HepG2 (cell line): ENCODE measurements around the gene SYNC. TPM values are rescaled to one million over a fixed set of nuclear protein-coding genes. Genes with fewer than 3 reads are reported as not detected.

Experiments
- FOSL2 ChIP-seq: sonication (generic); formaldehyde crosslinking; IDR thresholded peaks from 2 replicates; pipeline ENCODE4 v1.4.0; 2020; ENCODE audit warnings: missing genetic modification reagents
- KDM2A ChIP-seq: sonication (generic); formaldehyde crosslinking; IDR thresholded peaks from 2 replicates; pipeline ENCODE4 v1.4.0; 2020; ENCODE audit warnings: low read depth, missing genetic modification reagents, borderline replicate concordance
- NBN ChIP-seq: fragments of 450-650 bp; conservative IDR thresholded peaks from 2 replicates; pipeline ENCODE4 v1.6.1; 2017
- PRMT3 ChIP-seq: sonication (generic); formaldehyde crosslinking; IDR thresholded peaks from 2 replicates; pipeline ENCODE4 v1.8.1; 2022; ENCODE audit warnings: low read depth, mild to moderate bottlenecking, moderate library complexity, missing genetic modification reagents, borderline replicate concordance
- RFX5 ChIP-seq: IDR thresholded peaks from 2 replicates; pipeline ENCODE4 v1.6.1; 2011; ENCODE audit warnings: low read depth, low read length, improper control_type of control experiment
- SMAD9 ChIP-seq: sonication (generic); formaldehyde crosslinking; IDR thresholded peaks from 2 replicates; pipeline ENCODE4 v1.5.1; 2020; ENCODE audit warnings: mild to moderate bottlenecking, missing genetic modification reagents
- SRF ChIP-seq: IDR thresholded peaks from 2 replicates; pipeline ENCODE4 v1.6.1; 2011; ENCODE audit warnings: mild to moderate bottlenecking, low read depth, low read length, moderate library complexity
- ZBTB38 ChIP-seq: sonication (generic); formaldehyde crosslinking; IDR thresholded peaks from 2 replicates; pipeline ENCODE4 v1.5.1; 2020; ENCODE audit warnings: mild to moderate bottlenecking, missing genetic modification reagents
- ZNF407 ChIP-seq: sonication (generic); formaldehyde crosslinking; IDR thresholded peaks from one replicate; pipeline ENCODE4 v1.5.1; 2020; ENCODE audit warnings: mild to moderate bottlenecking, missing genetic modification reagents; ENCODE audit errors: not compliant biosample characterization
- ZNF761 ChIP-seq: sonication (generic); formaldehyde crosslinking; conservative IDR thresholded peaks from 2 replicates; pipeline ENCODE4 v1.4.0; 2020; ENCODE audit warnings: mild to moderate bottlenecking, missing genetic modification reagents
- ZNF766 ChIP-seq: sonication (generic); formaldehyde crosslinking; IDR thresholded peaks from 2 replicates; pipeline ENCODE4 v1.5.0; 2020; ENCODE audit warnings: missing genetic modification reagents, borderline replicate concordance
- polyA plus RNA-seq, 8 experiments: library from polyadenylated mRNA; depleted of rRNA in 3 of 8; stranded (reverse) in 7 of 8; unstranded in 1 of 8; fragments of >200 nt; fragmentation: Illumina TruSeq in 4 of 8; extraction: Trizol in 4 of 8; gene quantifications; 2 replicates each; pipeline versions ENCODE4 v1.2.1 to v1.2.3, GENCODE V29; 2011 to 2016; ENCODE audit warnings: low read depth in 4 of 8, missing spikeins in 1 of 8, mixed read lengths in 1 of 8; ENCODE audit not compliant: insufficient read depth in 1 of 8
- total RNA-seq, 5 experiments: library from RNA; depleted of rRNA; stranded (reverse); fragments of >200 nt; fragmentation: Illumina TruSeq; extraction: Trizol; gene quantifications; 2 replicates each; pipeline ENCODE4 v1.2.3, GENCODE V29; 2016; ENCODE audit warnings: low read depth in 1 of 5
- TF ChIP-seq, protein P1 (sequence below): sonication (generic); formaldehyde crosslinking; IDR thresholded peaks from 2 replicates; pipeline ENCODE4 v1.4.0; 2020; ENCODE audit warnings: missing genetic modification reagents, borderline replicate concordance
- TF ChIP-seq, protein P2 (sequence below): sonication (generic); formaldehyde crosslinking; IDR thresholded peaks from 2 replicates; pipeline ENCODE4 v1.5.1; 2020; ENCODE audit warnings: mild to moderate bottlenecking, missing genetic modification reagents, moderate library complexity

SYNC gene
- total and polyA plus RNA-seq, 2 of the 13 experiments (the other 11 are each of a cell fraction or from before 2014, with no cell fraction given): 2.4 to 5.4 TPM

DNA sequence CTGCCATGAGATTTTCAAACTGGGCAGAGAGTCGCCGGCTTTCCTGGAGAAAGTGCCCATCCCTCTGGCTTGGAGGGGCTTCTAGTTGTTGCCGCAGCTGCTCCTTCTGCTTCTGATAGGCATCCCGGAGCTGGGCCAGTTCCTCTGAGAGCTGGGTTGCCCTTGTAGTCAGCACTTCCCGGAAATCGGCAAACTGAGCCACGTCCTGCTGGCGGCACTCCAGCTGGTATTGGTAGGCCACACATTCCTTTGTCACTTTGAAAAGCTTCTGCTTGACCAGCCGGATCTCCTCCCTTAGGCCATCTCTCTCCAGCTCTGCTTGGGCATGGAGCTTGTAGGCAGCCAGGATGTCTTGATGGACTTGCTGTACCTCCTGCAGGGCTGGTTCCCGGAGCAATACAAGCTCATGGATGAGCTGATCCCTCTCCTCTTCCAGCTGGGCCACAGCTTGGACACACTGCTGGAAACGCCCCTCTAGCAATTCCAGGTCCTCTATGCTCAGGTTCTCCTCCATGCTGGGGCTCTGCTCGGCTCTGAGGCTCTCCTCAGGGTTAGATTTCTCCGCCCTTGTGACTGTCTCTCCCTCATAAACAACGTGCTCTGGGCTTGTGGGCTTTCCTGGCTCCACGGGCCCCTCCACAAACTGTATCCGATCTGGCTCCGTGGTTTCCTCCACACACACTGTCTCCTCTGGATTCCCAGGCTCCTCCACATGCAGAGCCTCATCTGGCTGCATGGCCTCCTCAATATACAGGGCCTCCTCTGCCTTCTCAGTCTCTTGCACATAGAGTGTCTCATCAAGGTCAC, 7.3 kb downstream of the SYNC start (continued):
- TF ChIP-seq ZNF407 (CRISPR knock-in tag) (no peak), ZNF761 (CRISPR knock-in tag) (peak; percentile 75; the same call in 1 of the 2 replicates), ZBTB38 (CRISPR knock-in tag) (no peak; the same call in 1 of the 2 replicates), KDM2A (0 out of 2 replicates have a peak, but pooled peaks have one; percentile 46), FOSL2 (CRISPR knock-in tag) (peak; percentile 26; the same call in 1 of the 2 replicates), SMAD9 (CRISPR knock-in tag) (no peak), NBN (no peak), PRMT3 (CRISPR knock-in tag) (no peak), RFX5 (no peak), SRF (no peak), ZNF766 (no peak)
- TF ChIP-seq, protein P1, sequence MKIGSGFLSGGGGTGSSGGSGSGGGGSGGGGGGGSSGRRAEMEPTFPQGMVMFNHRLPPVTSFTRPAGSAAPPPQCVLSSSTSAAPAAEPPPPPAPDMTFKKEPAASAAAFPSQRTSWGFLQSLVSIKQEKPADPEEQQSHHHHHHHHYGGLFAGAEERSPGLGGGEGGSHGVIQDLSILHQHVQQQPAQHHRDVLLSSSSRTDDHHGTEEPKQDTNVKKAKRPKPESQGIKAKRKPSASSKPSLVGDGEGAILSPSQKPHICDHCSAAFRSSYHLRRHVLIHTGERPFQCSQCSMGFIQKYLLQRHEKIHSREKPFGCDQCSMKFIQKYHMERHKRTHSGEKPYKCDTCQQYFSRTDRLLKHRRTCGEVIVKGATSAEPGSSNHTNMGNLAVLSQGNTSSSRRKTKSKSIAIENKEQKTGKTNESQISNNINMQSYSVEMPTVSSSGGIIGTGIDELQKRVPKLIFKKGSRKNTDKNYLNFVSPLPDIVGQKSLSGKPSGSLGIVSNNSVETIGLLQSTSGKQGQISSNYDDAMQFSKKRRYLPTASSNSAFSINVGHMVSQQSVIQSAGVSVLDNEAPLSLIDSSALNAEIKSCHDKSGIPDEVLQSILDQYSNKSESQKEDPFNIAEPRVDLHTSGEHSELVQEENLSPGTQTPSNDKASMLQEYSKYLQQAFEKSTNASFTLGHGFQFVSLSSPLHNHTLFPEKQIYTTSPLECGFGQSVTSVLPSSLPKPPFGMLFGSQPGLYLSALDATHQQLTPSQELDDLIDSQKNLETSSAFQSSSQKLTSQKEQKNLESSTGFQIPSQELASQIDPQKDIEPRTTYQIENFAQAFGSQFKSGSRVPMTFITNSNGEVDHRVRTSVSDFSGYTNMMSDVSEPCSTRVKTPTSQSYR (CRISPR knock-in tag): 0 out of 2 replicates have a peak, but pooled peaks have one; percentile 11
- TF ChIP-seq, protein P2, sequence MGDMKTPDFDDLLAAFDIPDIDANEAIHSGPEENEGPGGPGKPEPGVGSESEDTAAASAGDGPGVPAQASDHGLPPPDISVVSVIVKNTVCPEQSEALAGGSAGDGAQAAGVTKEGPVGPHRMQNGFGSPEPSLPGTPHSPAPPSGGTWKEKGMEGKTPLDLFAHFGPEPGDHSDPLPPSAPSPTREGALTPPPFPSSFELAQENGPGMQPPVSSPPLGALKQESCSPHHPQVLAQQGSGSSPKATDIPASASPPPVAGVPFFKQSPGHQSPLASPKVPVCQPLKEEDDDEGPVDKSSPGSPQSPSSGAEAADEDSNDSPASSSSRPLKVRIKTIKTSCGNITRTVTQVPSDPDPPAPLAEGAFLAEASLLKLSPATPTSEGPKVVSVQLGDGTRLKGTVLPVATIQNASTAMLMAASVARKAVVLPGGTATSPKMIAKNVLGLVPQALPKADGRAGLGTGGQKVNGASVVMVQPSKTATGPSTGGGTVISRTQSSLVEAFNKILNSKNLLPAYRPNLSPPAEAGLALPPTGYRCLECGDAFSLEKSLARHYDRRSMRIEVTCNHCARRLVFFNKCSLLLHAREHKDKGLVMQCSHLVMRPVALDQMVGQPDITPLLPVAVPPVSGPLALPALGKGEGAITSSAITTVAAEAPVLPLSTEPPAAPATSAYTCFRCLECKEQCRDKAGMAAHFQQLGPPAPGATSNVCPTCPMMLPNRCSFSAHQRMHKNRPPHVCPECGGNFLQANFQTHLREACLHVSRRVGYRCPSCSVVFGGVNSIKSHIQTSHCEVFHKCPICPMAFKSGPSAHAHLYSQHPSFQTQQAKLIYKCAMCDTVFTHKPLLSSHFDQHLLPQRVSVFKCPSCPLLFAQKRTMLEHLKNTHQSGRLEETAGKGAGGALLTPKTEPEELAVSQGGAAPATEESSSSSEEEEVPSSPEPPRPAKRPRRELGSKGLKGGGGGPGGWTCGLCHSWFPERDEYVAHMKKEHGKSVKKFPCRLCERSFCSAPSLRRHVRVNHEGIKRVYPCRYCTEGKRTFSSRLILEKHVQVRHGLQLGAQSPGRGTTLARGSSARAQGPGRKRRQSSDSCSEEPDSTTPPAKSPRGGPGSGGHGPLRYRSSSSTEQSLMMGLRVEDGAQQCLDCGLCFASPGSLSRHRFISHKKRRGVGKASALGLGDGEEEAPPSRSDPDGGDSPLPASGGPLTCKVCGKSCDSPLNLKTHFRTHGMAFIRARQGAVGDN (CRISPR knock-in tag): peak; percentile 84
